ENCODE measurements around the gene SPOPL. TPM values are rescaled to one million over a fixed set of nuclear protein-coding genes. Genes with fewer than 3 reads are reported as not detected.
A peak's percentile ranks its signal among the peaks of the same experiment; 100 is the strongest.

SPOPL gene
- polyA plus RNA-seq, 1 of the 3 experiments (the other 2 are of a cell fraction): 4.5 TPM

DNA sequence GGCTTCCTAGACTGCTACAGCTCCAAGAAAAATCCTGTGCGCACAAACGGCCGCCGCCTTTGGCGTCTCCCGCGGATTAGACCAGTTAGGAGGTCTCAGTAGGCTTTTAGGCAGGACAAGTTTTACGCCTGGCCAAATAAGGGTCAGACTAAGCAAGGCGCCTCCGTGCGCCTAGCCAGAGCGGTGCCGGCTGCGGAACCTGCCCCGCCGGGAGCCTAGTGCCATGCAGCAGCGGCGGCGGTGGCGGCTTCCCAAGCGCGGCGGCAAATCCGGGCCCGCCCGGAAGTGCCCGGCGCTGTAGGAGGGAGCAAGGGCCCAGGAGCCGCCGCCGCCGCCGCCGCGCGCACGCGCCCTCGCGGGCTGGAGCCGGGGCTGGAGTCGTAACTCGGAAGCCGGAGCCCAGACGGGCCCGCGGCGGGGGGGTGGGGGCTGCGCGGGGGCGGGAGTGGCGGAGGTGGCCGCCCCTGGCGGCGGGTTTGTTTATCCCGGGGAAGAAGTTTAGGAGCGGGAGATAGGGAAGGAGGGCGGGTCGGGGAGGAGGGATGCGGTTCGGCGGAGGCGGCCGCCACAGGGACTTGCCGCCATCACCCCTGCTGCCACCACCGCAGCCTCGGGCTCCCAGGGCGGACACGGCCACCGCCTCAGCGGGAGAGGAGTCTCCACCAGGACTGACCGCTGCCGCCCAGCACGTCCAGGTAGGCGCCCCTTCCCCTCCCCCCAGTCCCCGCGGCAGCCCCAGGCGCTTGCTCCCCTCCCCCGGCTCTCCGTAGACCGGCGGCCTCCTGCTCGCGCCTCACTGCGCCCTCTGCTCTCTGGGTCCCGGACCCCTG, at the start of gene SPOPL (continued):
- peak; percentile 74 for TF ChIP-seq GABPA (IDR thresholded peaks at IDR 0.05; ENCODE audit: low read depth)
- no peak for TF ChIP-seq IRF3 (IDR thresholded peaks at IDR 0.05; ENCODE audit: low read depth, low read length)
- peak; percentile 3; the same call in 1 of the 2 replicates for TF ChIP-seq RAD21 (IDR thresholded peaks at IDR 0.05; ENCODE audit: low read length)
- TF ChIP-seq MEF2A (IDR thresholded peaks at IDR 0.05; ENCODE audit: borderline replicate concordance, low read depth): no peak
- TF ChIP-seq, protein P1, sequence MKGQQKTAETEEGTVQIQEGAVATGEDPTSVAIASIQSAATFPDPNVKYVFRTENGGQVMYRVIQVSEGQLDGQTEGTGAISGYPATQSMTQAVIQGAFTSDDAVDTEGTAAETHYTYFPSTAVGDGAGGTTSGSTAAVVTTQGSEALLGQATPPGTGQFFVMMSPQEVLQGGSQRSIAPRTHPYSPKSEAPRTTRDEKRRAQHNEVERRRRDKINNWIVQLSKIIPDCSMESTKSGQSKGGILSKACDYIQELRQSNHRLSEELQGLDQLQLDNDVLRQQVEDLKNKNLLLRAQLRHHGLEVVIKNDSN (IDR thresholded peaks at IDR 0.05; ENCODE audit: borderline replicate concordance, low read depth): no peak
- no peak for TF ChIP-seq FOXJ3 (CRISPR knock-in tag; IDR thresholded peaks at IDR 0.05)
- TF ChIP-seq, protein P2, sequence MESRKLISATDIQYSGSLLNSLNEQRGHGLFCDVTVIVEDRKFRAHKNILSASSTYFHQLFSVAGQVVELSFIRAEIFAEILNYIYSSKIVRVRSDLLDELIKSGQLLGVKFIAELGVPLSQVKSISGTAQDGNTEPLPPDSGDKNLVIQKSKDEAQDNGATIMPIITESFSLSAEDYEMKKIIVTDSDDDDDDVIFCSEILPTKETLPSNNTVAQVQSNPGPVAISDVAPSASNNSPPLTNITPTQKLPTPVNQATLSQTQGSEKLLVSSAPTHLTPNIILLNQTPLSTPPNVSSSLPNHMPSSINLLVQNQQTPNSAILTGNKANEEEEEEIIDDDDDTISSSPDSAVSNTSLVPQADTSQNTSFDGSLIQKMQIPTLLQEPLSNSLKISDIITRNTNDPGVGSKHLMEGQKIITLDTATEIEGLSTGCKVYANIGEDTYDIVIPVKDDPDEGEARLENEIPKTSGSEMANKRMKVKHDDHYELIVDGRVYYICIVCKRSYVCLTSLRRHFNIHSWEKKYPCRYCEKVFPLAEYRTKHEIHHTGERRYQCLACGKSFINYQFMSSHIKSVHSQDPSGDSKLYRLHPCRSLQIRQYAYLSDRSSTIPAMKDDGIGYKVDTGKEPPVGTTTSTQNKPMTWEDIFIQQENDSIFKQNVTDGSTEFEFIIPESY (IDR thresholded peaks at IDR 0.05; ENCODE audit: borderline replicate concordance, low read depth): no peak
- no peak for TF ChIP-seq TCF12 (IDR thresholded peaks at IDR 0.05)
- TF ChIP-seq SMC3 (IDR thresholded peaks at IDR 0.05; ENCODE audit: low read depth, low read length): no peak

- Histone ChIP-seq H3K9me2 (no peaks in the 10 kb centered on the region), H3K4me2 (no peak overlapping the region), H3F3A (replicated peaks; ENCODE audit: insufficient read depth) (no peaks in the 10 kb centered on the region), H3K9ac (no peak overlapping the region), H3K27me3 (ENCODE audit: insufficient read depth) (no peaks in the 10 kb centered on the region), H3K79me2 (ENCODE audit: insufficient read depth) (no peaks in the 10 kb centered on the region), H4K20me1 (ENCODE audit: insufficient read depth) (no peaks in the 10 kb centered on the region), H3K4me3 (ENCODE audit: low read depth in 2 of 2, low read length in 1 of 2) (no peak overlapping the region), H2AFZ (ENCODE audit: low read depth) (no peak overlapping the region), H3K9me3 (no peaks in the 10 kb centered on the region), H3K4me1 (ENCODE audit: control insufficient read depth in 1 of 2, insufficient read depth in 2 of 2, low read depth in 1 of 2, low read length in 1 of 2) (peaks cover 0 to 8% of the 10 kb centered on the region in 2 experiments; a peak in 1 of 4 replicates), H3K27ac (ENCODE audit: low read depth in 2 of 2, low read length in 1 of 2) (no peak overlapping the region), H3K36me3 (replicated peaks in 1 of 2; ENCODE audit: control insufficient read depth in 1 of 2, insufficient read depth in 2 of 2, low read length in 1 of 2) (no peaks in the 10 kb centered on the region)
- ChIA-PET CTCF (no interaction called here), POLR2A (no interaction called here)
- WGBS (ENCODE audit: low lambda C conversion rate): 94% methylated on average over 1 of the region's 1 CpG
- no peak for DNase-seq
- no peak for TF ChIP-seq GABPA (IDR thresholded peaks at IDR 0.05; ENCODE audit: low read depth)
- TF ChIP-seq EP300 (IDR thresholded peaks at IDR 0.05; ENCODE audit: borderline replicate concordance in 1 of 2, low read depth in 1 of 2, low read length in 1 of 2): no peak
- TF ChIP-seq EZH2phosphoT487 (IDR thresholded peaks at IDR 0.05; ENCODE audit: borderline replicate concordance, low read depth): no peak
- TF ChIP-seq, protein P3, sequence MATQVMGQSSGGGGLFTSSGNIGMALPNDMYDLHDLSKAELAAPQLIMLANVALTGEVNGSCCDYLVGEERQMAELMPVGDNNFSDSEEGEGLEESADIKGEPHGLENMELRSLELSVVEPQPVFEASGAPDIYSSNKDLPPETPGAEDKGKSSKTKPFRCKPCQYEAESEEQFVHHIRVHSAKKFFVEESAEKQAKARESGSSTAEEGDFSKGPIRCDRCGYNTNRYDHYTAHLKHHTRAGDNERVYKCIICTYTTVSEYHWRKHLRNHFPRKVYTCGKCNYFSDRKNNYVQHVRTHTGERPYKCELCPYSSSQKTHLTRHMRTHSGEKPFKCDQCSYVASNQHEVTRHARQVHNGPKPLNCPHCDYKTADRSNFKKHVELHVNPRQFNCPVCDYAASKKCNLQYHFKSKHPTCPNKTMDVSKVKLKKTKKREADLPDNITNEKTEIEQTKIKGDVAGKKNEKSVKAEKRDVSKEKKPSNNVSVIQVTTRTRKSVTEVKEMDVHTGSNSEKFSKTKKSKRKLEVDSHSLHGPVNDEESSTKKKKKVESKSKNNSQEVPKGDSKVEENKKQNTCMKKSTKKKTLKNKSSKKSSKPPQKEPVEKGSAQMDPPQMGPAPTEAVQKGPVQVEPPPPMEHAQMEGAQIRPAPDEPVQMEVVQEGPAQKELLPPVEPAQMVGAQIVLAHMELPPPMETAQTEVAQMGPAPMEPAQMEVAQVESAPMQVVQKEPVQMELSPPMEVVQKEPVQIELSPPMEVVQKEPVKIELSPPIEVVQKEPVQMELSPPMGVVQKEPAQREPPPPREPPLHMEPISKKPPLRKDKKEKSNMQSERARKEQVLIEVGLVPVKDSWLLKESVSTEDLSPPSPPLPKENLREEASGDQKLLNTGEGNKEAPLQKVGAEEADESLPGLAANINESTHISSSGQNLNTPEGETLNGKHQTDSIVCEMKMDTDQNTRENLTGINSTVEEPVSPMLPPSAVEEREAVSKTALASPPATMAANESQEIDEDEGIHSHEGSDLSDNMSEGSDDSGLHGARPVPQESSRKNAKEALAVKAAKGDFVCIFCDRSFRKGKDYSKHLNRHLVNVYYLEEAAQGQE (IDR thresholded peaks at IDR 0.05; ENCODE audit: low read depth, low read length): no peak
- no peak for TF ChIP-seq YY1 (IDR thresholded peaks at IDR 0.05; ENCODE audit: low read depth)
- no peak for TF ChIP-seq RFX5 (IDR thresholded peaks at IDR 0.05; ENCODE audit: low read length)
- no peak for TF ChIP-seq TEAD4 (IDR thresholded peaks at IDR 0.05; ENCODE audit: borderline replicate concordance, insufficient read depth)
- TF ChIP-seq POLR2AphosphoS5 (IDR thresholded peaks at IDR 0.05; ENCODE audit: low read depth, low read length): no peak
- TF ChIP-seq, protein P4, sequence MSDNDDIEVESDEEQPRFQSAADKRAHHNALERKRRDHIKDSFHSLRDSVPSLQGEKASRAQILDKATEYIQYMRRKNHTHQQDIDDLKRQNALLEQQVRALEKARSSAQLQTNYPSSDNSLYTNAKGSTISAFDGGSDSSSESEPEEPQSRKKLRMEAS (IDR thresholded peaks at IDR 0.05; ENCODE audit: low read depth): no peak
- TF ChIP-seq RAD21 (IDR thresholded peaks at IDR 0.05; ENCODE audit: low read length): no peak
- no peak for TF ChIP-seq SMC3 (IDR thresholded peaks at IDR 0.05; ENCODE audit: low read depth, low read length)
- no peak for TF ChIP-seq SIN3A (IDR thresholded peaks at IDR 0.05; ENCODE audit: borderline replicate concordance, low read depth, low read length)
Observed at GRCh38 chr2:138452324-138452723, 49.2 kb upstream of the SPOPL start.

All from SK-N-SH (cell line).